GM12878 (cell line): ENCODE data around the gene CDC25C. TPM values are rescaled to one million over a fixed set of nuclear protein-coding genes. Genes with fewer than 3 reads are reported as not detected.
A peak's percentile ranks its signal among the peaks of the same experiment; 100 is the strongest.

Experiments used
- ATAC-seq: fragments of 200-7000 bp; cut with Tn5 transposase; 3 replicates; pipeline ENCODE4 v1.9.1; 2020; ENCODE audit warnings: mild to moderate bottlenecking, moderate library complexity
- BruUV-seq: library from RNA; stranded (reverse); fragments of 400-500 nt; replicated peaks from 2 replicates; lab custom pipeline; 2021; lab: Mats Ljungman, UMichigan
- CTCF ChIA-PET: fragments of 300-600 bp; sonication (Branson Sonifier 250); formaldehyde crosslinking; extraction: SDS; loops from one replicate; lab custom pipeline; 2021; ENCODE audit warnings: inconsistent platforms; lab: Yijun Ruan, JAX
- POLR2A ChIA-PET: fragments of 350-600 bp; formaldehyde crosslinking; extraction: SDS; loops from one replicate; lab custom pipeline; 2021; ENCODE audit warnings: inconsistent platforms; lab: Charles Lee
- RAD21 ChIA-PET: fragments of 300-600 bp; sonication (Branson Sonifier 250); formaldehyde crosslinking; loops from one replicate; lab custom pipeline; 2023; ENCODE audit warnings: antibody characterized with exemption; ENCODE audit not compliant: unreplicated experiment; lab: Charles Lee
- SMC1A ChIA-PET: fragments of 300-600 bp; sonication (Branson Sonifier 250); formaldehyde crosslinking; loops from one replicate; lab custom pipeline; 2023; ENCODE audit not compliant: unreplicated experiment, uncharacterized antibody; lab: Charles Lee
- DNase-seq: peaks from one replicate; pipeline ENCODE4 v3.0.0-alpha.2; 2011; ENCODE audit warnings: low read depth, low spot score
- FAIRE-seq: peaks from 3 replicates; lab custom pipeline; 2011; peaks lifted over from hg19 to GRCh38; lab: Jason Lieb, UNC
- H2AFZ ChIP-seq: 2 replicates; pipeline ENCODE4 v1.6.0; 2011; ENCODE audit warnings: low read depth, low read length, control low read depth; ENCODE audit not compliant: control insufficient read depth
- H3K27ac ChIP-seq: 2 replicates; pipeline ENCODE4 v1.5.1; 2011; ENCODE audit warnings: control low read depth; ENCODE audit not compliant: control insufficient read depth, insufficient read depth
- H3K27me3 ChIP-seq, 2 experiments: replicated peaks in 1 of 2; 2 replicates each; pipeline versions ENCODE4 v1.6.0 to v1.6.1; 2011; ENCODE audit warnings: low read length in 1 of 2; ENCODE audit not compliant: control insufficient read depth in 2 of 2, insufficient read depth in 2 of 2
- H3K36me3 ChIP-seq, 2 experiments: 2 replicates each; pipeline ENCODE4 v1.5.1; 2011; ENCODE audit warnings: low read length in 1 of 2; ENCODE audit not compliant: control insufficient read depth in 2 of 2, insufficient read depth in 2 of 2
- H3K4me1 ChIP-seq: 2 replicates; pipeline ENCODE4 v1.6.1; 2011; ENCODE audit warnings: mild to moderate bottlenecking, low read length, moderate library complexity, mixed read lengths; ENCODE audit not compliant: control insufficient read depth, insufficient read depth
- H3K4me2 ChIP-seq: 2 replicates; pipeline ENCODE4 v1.6.0; 2011; ENCODE audit warnings: control low read depth; ENCODE audit not compliant: control insufficient read depth, insufficient read depth
- H3K4me3 ChIP-seq: fragments of 200-600 bp; sonication (generic); 2 replicates; pipeline ENCODE4 v1.5.1; 2016
- H3K79me2 ChIP-seq: 2 replicates; pipeline ENCODE4 v1.6.0; 2011; ENCODE audit warnings: low read length; ENCODE audit not compliant: control insufficient read depth, insufficient read depth
- H3K9ac ChIP-seq: 2 replicates; pipeline ENCODE4 v1.8.0; 2011; ENCODE audit warnings: low read length, control low read depth, mixed read lengths; ENCODE audit not compliant: control insufficient read depth, insufficient read depth
- H3K9me3 ChIP-seq: replicated peaks from 3 replicates; pipeline ENCODE4 v1.5.1; 2011; ENCODE audit warnings: mild to moderate bottlenecking, low read length; ENCODE audit not compliant: control insufficient read depth, insufficient read depth
- H4K20me1 ChIP-seq: 2 replicates; pipeline ENCODE4 v1.6.0; 2011; ENCODE audit not compliant: control insufficient read depth, insufficient read depth
- CBFB ChIP-seq: IDR thresholded peaks from 2 replicates; pipeline ENCODE4 v1.6.1; 2016; ENCODE audit warnings: antibody characterized with exemption, low read depth
- NBN ChIP-seq: fragments of 450-650 bp; IDR thresholded peaks from 2 replicates; pipeline ENCODE4 v1.6.1; 2016
- TARDBP ChIP-seq: IDR thresholded peaks from 2 replicates; pipeline ENCODE4 v1.6.1; 2016; ENCODE audit warnings: borderline replicate concordance
- WGBS: methylation state at CpG from one replicate; pipeline ENCODE4 v1.1.6; 2016; ENCODE audit warnings: low lambda C conversion rate; ENCODE audit not compliant: insufficient replicate concordance, insufficient coverage; ENCODE audit errors: missing lambda C conversion rate; 5-methylcytosine and 5-hydroxymethylcytosine counted together
- in situ Hi-C: fragments of 300-500 bp; cut with MboI; formaldehyde crosslinking; loops from 9 replicates; pipeline ENCODE4 v1.14.3; 2018; ENCODE audit warnings: mixed read lengths
- intact Hi-C: fragments of 100-400 bp; cut with micrococcal nuclease; formaldehyde crosslinking; loops from one replicate; pipeline ENCODE4 v1.14.2; 2022; ENCODE audit not compliant: unreplicated experiment
- polyA plus RNA-seq, 11 experiments: library from polyadenylated mRNA; depleted of rRNA in 4 of 11; unstranded in 6 of 11; stranded (reverse) in 5 of 11; fragments of >200 nt; fragmentation: Nextera tagmentation in 4 of 11; fragmentation: Illumina TruSeq in 1 of 11; extraction: Ambion mirVana in 4 of 11; extraction: Trizol in 1 of 11; gene quantifications; 1 replicate in 1 of 11; 2 replicates in 10 of 11; pipeline versions ENCODE4 v1.2.1 to v1.2.3, GENCODE V29; 2011 to 2016; ENCODE audit warnings: inconsistent platforms in 2 of 11, missing spikeins in 2 of 11, low read depth in 1 of 11
- total RNA-seq, 4 experiments: library from RNA; depleted of rRNA in 3 of 4; stranded (reverse); fragments of >200 nt in 3 of 4; fragmentation: Illumina TruSeq in 1 of 4; extraction: Trizol in 1 of 4; gene quantifications; 2 replicates each; pipeline versions ENCODE4 v1.2.1 to v1.2.3, GENCODE V29; 2013 to 2021
- TF ChIP-seq, protein P1 (sequence below): fragments of 150-350 bp; IDR thresholded peaks from 2 replicates; pipeline ENCODE4 v1.6.1; 2014; ENCODE audit warnings: mild to moderate bottlenecking, low read depth, low read length
- TF ChIP-seq, protein P2 (sequence below), 3 experiments: IDR thresholded peaks in 2 of 3; conservative IDR thresholded peaks in 1 of 3; 2 replicates each; pipeline ENCODE4 v1.5.1; 2011; ENCODE audit warnings: low read depth in 3 of 3, low read length in 3 of 3, mild to moderate bottlenecking in 3 of 3, control low read depth in 2 of 3, moderate library complexity in 2 of 3, inconsistent platforms in 1 of 3, mixed read lengths in 1 of 3; ENCODE audit not compliant: control insufficient read depth in 2 of 3, insufficient read depth in 1 of 3; ENCODE audit errors: extremely low read depth in 1 of 3

Gene CDC25C
- total and polyA plus RNA-seq, 10 of the 15 experiments (the other 5 are each of a cell fraction or from before 2014, with no cell fraction given): 9.2 to 30.7 (median 14.9) TPM

DNA sequence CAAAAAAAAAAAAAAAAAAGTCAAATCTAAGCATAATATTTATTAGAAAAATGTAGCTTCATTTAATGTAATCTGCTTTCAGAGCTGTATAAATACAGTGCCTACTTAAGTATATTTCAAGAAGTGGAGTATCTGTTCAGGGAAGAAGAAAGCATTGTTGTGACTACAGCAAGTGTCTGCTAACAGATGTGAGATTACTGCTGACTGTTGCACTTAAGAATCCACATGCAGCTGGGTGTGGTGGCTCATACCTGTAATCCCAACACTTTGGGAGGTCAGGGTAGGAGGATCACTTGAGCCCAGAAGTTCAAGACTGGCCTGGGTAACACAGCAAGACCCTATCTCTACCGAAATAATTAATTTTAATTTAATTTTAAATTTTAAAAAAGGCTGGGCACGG lies 39.9 kb upstream of the CDC25C start:
- H3K4me1 ChIP-seq: peaks cover 18% of the 10 kb centered on the region; the same call in 1 of the 2 replicates
- H3K27ac ChIP-seq: peak overlapping the region; percentile 19; the same call in 1 of the 2 replicates
- no peak for DNase-seq
- POLR2A ChIA-PET: interaction anchor here (0.7 to 2.8 kb wide), 3 partner anchors 18 to 1228 kb away, joined by 6 to 13 read pairs (median 7); partner anchors contain the start of gene KDM3B
- ATAC-seq: no peak; the same call in 2 of the 3 replicates
- no TSS peak for BruUV-seq
- 100% methylated on average over 2 of the region's 2 CpGs for whole genome bisulfite sequencing
- CTCF ChIA-PET: interaction anchor here (0.9 to 5.9 kb wide), 4 partner anchors 18 to 335 kb away, joined by 3 to 64 read pairs (median 10); partner anchors contain the start of gene KDM3B
- RAD21 ChIA-PET: no interaction called here
- H3K9ac ChIP-seq: no peak overlapping the region
- H2AFZ ChIP-seq: no peak overlapping the region
- no peak for FAIRE-seq
- TF ChIP-seq, protein P1, sequence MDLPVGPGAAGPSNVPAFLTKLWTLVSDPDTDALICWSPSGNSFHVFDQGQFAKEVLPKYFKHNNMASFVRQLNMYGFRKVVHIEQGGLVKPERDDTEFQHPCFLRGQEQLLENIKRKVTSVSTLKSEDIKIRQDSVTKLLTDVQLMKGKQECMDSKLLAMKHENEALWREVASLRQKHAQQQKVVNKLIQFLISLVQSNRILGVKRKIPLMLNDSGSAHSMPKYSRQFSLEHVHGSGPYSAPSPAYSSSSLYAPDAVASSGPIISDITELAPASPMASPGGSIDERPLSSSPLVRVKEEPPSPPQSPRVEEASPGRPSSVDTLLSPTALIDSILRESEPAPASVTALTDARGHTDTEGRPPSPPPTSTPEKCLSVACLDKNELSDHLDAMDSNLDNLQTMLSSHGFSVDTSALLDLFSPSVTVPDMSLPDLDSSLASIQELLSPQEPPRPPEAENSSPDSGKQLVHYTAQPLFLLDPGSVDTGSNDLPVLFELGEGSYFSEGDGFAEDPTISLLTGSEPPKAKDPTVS: no peak
- no peaks in the 10 kb centered on the region for H4K20me1 ChIP-seq
- H3K36me3 ChIP-seq: peaks cover 0 to 9% of the 10 kb centered on the region in 2 experiments; a peak in 3 of 4 replicates
- peaks cover 50% of the 10 kb centered on the region for H3K79me2 ChIP-seq
- no peak overlapping the region for H3K4me2 ChIP-seq
- intact Hi-C loops (no loop called here), in situ Hi-C loops (no loop called here)
- no peak overlapping the region for H3K4me3 ChIP-seq
- SMC1A ChIA-PET: interaction anchor here (0.6 to 5.6 kb wide), 6 partner anchors 17 to 1637 kb away, joined by 3 to 36 read pairs (median 4); partner anchors contain the start of gene KDM3B
- no peaks in the 10 kb centered on the region for H3K9me3 ChIP-seq
- no peaks in the 10 kb centered on the region for H3K27me3 ChIP-seq

DNA sequence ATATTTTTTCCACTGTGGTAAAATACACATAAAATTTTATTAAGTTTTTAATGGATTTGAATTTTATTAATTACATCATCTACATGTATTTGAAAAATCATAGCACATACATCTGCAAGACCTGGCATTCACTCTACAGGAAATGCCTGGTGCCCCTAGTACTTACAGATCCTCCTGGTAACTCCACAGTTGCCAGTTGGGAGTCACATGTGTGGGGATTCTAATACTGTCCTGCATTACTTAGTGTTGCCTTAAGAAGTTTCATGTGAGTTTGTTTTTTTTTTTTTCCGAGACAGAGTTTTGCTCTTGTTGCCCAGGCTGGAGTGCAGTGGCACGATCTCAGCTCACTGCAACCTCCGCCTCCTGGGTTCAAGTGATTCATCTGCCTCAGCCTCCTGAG lies 38.9 kb upstream of the CDC25C start:
- Histone ChIP-seq H3K79me2 (peaks cover 57% of the 10 kb centered on the region), H3K4me2 (no peak overlapping the region), H3K36me3 (peaks cover 0 to 4% of the 10 kb centered on the region in 2 experiments; a peak in 2 of 4 replicates), H3K4me3 (no peak overlapping the region), H3K27ac (no peak overlapping the region), H3K9me3 (no peaks in the 10 kb centered on the region), H3K4me1 (peaks cover 19% of the 10 kb centered on the region; the same call in 1 of the 2 replicates), H3K27me3 (no peaks in the 10 kb centered on the region), H3K9ac (no peak overlapping the region), H4K20me1 (no peaks in the 10 kb centered on the region), H2AFZ (no peak overlapping the region)
- ChIA-PET POLR2A (interaction anchor here (0.7 to 2.8 kb wide), 2 partner anchors 18 to 102 kb away, joined by 7 to 13 read pairs; partner anchors contain the start of gene KDM3B), SMC1A (interaction anchor here (0.9 to 5.6 kb wide), 3 partner anchors 8 to 17 kb away, joined by 3 to 36 read pairs (median 7); partner anchors contain the start of gene KDM3B), CTCF (interaction anchor here (0.7 to 5.9 kb wide), 5 partner anchors 11 to 334 kb away, joined by 3 to 64 read pairs (median 4); partner anchors contain the start of gene KDM3B), RAD21 (no interaction called here)
- no TSS peak for BruUV-seq
- FAIRE-seq (no peak), DNase-seq (no peak), ATAC-seq (no peak)
- intact Hi-C loops: no loop called here
- WGBS: 92% methylated on average over 3 of the region's 3 CpGs
- in situ Hi-C loops: no loop called here
- TF ChIP-seq, protein P2, sequence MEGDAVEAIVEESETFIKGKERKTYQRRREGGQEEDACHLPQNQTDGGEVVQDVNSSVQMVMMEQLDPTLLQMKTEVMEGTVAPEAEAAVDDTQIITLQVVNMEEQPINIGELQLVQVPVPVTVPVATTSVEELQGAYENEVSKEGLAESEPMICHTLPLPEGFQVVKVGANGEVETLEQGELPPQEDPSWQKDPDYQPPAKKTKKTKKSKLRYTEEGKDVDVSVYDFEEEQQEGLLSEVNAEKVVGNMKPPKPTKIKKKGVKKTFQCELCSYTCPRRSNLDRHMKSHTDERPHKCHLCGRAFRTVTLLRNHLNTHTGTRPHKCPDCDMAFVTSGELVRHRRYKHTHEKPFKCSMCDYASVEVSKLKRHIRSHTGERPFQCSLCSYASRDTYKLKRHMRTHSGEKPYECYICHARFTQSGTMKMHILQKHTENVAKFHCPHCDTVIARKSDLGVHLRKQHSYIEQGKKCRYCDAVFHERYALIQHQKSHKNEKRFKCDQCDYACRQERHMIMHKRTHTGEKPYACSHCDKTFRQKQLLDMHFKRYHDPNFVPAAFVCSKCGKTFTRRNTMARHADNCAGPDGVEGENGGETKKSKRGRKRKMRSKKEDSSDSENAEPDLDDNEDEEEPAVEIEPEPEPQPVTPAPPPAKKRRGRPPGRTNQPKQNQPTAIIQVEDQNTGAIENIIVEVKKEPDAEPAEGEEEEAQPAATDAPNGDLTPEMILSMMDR (IDR thresholded peaks at IDR 0.05 in 2 of 3, conservative IDR thresholded peaks at IDR 0.05 in 1 of 3; ENCODE audit: control insufficient read depth in 2 of 3, extremely low read depth in 1 of 3, insufficient read depth in 1 of 3, low read depth in 3 of 3, low read length in 3 of 3): no peak
- TF ChIP-seq, protein P1: no peak
- TF ChIP-seq TARDBP: no peak
- no peak for TF ChIP-seq NBN
- TF ChIP-seq CBFB: no peak
